HG03196 (cell line): Measurements from ENCODE around the gene HELLS.
"Not testable (repeated sequence)": the region's sequence is repeated elsewhere in the genome, so short reads cannot be mapped to it uniquely, and the experiment has no call there.

Source experiments
- ATAC-seq: cut with Tn5 transposase; IDR thresholded peaks from one replicate; pipeline ENCODE4 v1.9.1; 2021; ENCODE audit not compliant: unreplicated experiment

The HELLS gene

DNA sequence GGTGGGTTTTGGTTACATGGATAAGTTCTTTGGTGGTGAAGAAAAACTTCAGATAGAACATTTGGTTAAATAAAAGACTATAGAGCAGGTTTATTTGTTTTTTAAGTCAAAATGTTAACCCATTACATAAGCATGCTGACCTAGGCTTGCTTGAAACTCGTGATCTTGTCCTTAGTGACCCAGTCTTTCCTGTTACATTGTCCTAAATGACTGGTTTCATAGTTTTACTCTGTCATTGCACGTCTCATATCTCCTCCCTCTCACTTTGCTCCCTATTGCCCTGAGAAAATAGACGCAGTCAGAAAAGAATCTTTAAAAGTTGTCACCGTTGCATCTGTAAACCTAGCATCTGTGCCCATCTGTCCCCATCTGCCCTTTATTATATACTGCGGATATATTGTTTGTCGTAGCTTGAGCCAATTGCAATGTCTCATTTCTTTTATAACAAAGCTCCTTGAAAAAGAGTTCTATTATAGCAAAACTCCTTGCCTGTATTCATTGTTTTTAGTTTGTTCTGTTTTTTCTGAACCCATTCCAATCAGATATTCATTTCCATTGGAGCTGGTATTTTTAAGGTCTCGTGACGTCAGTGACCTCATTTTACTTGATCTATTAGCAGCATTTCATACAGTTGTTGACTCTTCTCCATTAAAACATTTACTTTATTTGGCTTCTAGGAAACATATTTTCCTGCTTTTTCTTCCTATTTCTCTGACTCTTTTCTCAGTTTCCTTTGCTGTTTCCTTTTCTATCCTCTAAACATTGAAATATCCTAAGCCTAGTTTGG lies 57.3 kb downstream of the HELLS start:
- no peak for ATAC-seq

- peak; percentile 74 for ATAC-seq
Observed at GRCh38 chr10:94607111-94607510, 61.5 kb downstream of the HELLS start.

- ATAC-seq: no peak
Observed at GRCh38 chr10:94608559-94608958, 63.0 kb downstream of the HELLS start.

DNA sequence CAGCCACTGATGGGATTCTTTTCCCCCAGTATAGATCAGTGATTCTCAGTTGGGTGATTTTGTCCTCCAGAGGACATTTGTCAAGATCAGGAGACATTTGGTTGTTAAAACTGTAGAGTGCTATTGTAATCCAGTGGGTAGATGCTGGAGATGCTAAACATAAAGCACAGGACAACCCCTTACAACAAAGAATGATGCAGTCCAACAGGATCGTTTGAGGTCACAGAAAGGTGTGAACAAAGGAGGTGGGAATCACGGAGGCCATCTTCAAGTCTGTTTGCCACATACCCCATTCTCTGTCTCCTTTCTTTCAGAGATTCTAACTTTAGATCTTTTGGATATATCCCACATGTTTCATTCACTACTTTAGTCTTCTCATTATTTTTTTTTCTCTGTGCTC lies 69.0 kb downstream of the HELLS start:
- no peak for ATAC-seq

DNA sequence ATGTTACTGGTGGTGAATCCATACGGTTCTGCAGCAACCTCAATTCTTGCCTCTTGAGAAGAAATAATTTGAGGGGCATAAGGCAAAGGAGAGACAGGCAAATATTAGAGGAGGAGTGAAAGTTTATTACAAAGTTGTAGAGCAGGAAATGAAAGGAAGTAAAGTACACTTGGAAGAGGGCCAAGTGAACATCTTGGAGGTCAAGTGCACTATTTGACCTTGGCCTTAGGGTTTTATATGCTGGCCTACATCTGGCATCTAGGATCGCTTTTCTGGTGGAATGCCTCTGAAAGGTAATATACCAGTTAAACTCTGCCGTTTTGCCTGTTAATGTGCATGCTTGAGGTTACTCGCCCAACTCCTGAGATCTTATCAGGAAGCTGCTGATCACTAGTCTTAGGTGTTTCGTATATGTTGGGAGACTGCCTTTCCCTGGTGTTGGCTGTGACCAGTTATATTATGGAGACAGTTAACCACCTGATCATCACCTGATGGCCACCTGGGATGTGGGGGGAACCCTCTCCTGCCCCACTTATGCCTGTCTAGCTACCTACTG lies 71.9 kb downstream of the HELLS start:
- no peak for ATAC-seq

GRCh38 chr10:94622666-94623205 lies 77.1 kb downstream of the HELLS start:
- ATAC-seq: no peak

DNA sequence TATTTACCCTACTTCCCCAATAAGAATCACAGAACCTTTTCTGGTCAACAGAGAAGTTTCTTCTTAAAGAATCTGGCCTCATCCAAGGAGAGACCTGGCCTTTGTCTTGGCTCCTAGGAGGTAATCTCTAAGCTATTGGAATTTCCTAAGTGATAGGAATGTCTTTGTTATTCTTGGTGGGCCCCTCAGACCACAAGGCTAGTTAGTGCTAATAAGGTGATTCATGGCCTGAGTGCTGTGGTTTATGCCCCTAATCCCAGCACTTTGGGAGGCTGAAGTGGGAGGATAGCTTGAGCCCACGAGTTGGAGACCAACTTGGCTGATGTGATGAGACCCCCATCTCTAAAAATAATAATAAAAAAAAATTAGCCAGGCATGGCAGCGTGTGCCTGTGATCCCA lies 78.0 kb downstream of the HELLS start:
- no peak for ATAC-seq

- ATAC-seq: no peak
Observed at GRCh38 chr10:94626476-94626875, 80.9 kb downstream of the HELLS start.

GRCh38 chr10:94627511-94627910 lies 81.9 kb downstream of the HELLS start:
- no peak for ATAC-seq

GRCh38 chr10:94630017-94630688 lies 84.6 kb downstream of the HELLS start:
- no peak for ATAC-seq

DNA sequence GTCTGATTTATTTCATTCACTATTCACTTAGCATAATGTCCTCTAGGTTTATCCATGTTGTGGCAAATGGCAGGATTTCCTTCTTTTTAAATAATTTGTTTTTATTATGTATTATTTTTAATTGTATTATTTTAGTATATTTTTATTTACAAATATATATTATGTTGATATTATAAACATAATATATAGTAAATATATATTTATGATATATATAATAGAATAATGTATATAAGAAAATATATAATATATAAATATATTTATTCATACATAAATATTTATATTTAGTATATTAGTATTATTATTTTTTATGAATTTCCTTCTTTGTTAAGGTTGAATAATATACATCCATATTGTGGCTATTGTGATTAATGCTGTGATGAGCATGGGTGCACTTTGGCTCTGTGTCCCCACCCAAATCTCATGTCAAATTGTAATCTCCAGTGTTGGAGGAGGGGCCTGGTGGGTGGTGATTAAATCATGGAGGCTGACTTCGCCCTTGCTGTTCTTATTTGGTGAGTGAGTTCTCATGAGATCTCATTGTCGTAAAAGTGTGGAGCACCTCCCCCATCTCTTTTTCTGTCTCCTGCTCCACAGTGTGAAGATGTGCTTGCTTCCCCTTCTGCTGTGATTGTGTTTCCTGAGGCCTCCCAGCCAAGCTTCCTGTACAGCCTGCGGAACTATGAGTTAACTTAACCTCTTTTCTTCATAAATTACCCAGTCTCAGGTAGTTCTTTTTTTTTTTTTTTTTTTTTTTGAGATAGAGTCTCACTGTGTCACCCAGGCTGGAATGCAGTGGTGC lies 85.7 kb downstream of the HELLS start:
- no peak for ATAC-seq

DNA sequence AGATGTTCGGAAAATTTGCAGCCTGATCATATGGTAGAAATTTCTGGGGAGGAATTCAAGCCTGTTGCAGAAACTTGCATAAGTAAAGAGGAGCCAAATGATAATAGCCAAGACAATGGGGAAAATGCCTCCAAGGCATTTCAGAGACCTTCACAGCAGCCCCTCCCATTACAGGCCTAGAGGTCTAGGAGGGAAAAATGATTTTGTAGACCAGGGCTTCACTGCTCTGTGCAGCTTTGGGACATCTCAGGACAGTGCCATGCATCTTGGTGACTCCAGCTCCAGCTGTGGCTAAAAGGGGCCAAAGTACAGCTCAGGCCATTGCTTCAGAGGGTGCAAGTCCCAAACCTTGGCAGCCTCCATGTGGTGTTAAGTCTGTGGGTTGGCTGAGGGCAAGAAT lies 87.4 kb downstream of the HELLS start:
- no peak for ATAC-seq

GRCh38 chr10:94638097-94638496 lies 92.5 kb downstream of the HELLS start:
- not testable (repeated sequence) for ATAC-seq

GRCh38 chr10:94639902-94640301 lies 94.3 kb downstream of the HELLS start:
- no peak for ATAC-seq

DNA sequence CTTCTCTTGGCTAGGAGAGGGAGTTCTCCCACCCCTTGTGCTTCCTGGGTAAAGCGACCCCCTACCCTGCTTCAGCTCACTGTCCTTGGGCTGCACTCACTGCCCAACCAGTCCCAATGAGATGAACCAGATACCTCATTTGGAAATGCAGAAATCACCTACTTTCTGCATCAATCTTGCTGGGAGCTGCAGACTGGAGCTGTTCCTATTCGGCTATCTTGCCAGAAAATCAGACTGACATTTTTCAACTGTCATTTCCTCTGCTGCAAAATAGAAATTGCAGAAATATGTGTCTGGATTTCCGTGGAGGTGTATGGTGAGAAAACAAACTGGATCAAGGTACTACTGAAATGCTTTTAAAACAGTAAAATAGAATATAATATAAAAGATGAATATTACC lies 95.0 kb downstream of the HELLS start:
- no peak for ATAC-seq

DNA sequence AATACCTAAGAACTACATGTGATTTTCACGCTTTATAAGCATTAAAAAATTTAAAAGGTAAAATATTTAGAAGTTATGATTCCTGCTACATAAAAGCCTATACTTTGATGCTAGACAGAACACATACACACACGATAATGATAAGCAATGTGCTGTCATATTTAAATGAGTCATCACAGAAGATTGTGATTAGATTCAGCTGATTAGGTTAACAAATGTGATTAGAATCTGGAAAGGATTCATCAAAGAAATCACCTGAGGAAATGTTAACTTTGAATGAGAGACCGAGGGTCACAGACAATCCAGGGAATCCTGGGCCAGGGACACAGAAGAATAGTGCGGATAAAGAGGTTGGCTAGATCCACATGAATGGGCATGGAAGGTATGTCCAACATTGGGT lies 95.9 kb downstream of the HELLS start:
- no peak for ATAC-seq

- no peak for ATAC-seq
Observed at GRCh38 chr10:94644352-94644751, 98.8 kb downstream of the HELLS start.

GRCh38 chr10:94645285-94645684 lies 99.7 kb downstream of the HELLS start:
- ATAC-seq: no peak
